ENCODE data around the gene SRPK2. TPM values are rescaled to one million over a fixed set of nuclear protein-coding genes. Genes with fewer than 3 reads are reported as not detected.
"Not testable (repeated sequence)": the region's sequence is repeated elsewhere in the genome, so short reads cannot be mapped to it uniquely, and the experiment has no call there.

Gene SRPK2
- total and polyA plus RNA-seq, 3 donors from 2014 or later: 181 to 293 (median 226) TPM

DNA sequence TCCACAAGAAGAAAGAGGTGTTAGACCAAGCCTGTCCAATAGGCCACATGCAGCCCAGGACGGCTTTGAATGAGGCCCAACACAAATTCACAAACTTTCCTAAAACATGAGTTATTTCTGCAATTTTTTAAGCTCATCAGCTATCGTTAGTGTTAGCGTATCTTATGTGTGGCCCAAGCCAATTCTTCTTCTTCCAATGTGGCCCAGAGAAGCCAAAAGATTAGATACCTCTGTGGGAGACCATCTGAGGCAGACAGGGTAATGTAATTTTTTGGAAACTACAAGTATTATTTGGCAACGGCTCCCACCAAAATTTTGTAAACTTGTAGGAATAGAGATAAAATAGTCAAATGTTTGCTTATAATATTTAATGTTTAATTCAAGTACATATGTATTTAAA lies 153.8 kb downstream of the SRPK2 start:
- peaks cover 22% of the 10 kb centered on the region for H3K4me1 ChIP-seq
- no peak for DNase-seq
- H3K27me3 ChIP-seq: no peaks in the 10 kb centered on the region
- no peaks in the 10 kb centered on the region for H3K36me3 ChIP-seq (ENCODE audit: low read depth, missing control alignments)
- H3K4me3 ChIP-seq: no peak overlapping the region
- H3K27ac ChIP-seq: no peak overlapping the region
- H3K9me3 ChIP-seq: no peaks in the 10 kb centered on the region
- TF ChIP-seq POLR2A (IDR thresholded peaks at IDR 0.05): no peak
- TF ChIP-seq, protein P1, sequence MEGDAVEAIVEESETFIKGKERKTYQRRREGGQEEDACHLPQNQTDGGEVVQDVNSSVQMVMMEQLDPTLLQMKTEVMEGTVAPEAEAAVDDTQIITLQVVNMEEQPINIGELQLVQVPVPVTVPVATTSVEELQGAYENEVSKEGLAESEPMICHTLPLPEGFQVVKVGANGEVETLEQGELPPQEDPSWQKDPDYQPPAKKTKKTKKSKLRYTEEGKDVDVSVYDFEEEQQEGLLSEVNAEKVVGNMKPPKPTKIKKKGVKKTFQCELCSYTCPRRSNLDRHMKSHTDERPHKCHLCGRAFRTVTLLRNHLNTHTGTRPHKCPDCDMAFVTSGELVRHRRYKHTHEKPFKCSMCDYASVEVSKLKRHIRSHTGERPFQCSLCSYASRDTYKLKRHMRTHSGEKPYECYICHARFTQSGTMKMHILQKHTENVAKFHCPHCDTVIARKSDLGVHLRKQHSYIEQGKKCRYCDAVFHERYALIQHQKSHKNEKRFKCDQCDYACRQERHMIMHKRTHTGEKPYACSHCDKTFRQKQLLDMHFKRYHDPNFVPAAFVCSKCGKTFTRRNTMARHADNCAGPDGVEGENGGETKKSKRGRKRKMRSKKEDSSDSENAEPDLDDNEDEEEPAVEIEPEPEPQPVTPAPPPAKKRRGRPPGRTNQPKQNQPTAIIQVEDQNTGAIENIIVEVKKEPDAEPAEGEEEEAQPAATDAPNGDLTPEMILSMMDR (IDR thresholded peaks at IDR 0.05): no peak
- 31 to 37% methylated on average over 4 of the region's 4 CpGs for WGBS, 2 donors
- intact Hi-C loops (cut with DNase I; ENCODE audit: low total_unique reads): no loop called here

GRCh38 chr7:105232829-105233291 lies 155.9 kb downstream of the SRPK2 start:
- H3K27ac ChIP-seq; H3K4me3 ChIP-seq; H3K36me3 ChIP-seq (ENCODE audit: low read depth, missing control alignments); intact Hi-C loops (cut with DNase I; ENCODE audit: low total_unique reads); DNase-seq; H3K27me3 ChIP-seq; H3K9me3 ChIP-seq: not testable (repeated sequence)
- WGBS, 2 donors: 90 to 93% methylated on average over 6 of the region's 6 CpGs
- H3K4me1 ChIP-seq: peaks cover 15% of the 10 kb centered on the region

GRCh38 chr7:105230486-105230885 lies 158.2 kb downstream of the SRPK2 start:
- H3K36me3 ChIP-seq (ENCODE audit: low read depth, missing control alignments): no peaks in the 10 kb centered on the region
- H3K4me3 ChIP-seq: no peak overlapping the region
- peaks cover 19% of the 10 kb centered on the region for H3K4me1 ChIP-seq
- intact Hi-C loops (cut with DNase I; ENCODE audit: low total_unique reads): no loop called here
- no peak for DNase-seq
- WGBS, 2 donors: 76% methylated on average over 3 of the region's 3 CpGs
- TF ChIP-seq, protein P1 (IDR thresholded peaks at IDR 0.05): no peak
- no peak for TF ChIP-seq POLR2A (IDR thresholded peaks at IDR 0.05)
- H3K27ac ChIP-seq: no peak overlapping the region
- no peaks in the 10 kb centered on the region for H3K9me3 ChIP-seq
- no peaks in the 10 kb centered on the region for H3K27me3 ChIP-seq

GRCh38 chr7:105229641-105230040 lies 159.1 kb downstream of the SRPK2 start:
- H3K4me1 ChIP-seq: peaks cover 16% of the 10 kb centered on the region
- no peak for DNase-seq
- H3K36me3 ChIP-seq (ENCODE audit: low read depth, missing control alignments): no peaks in the 10 kb centered on the region
- WGBS, 2 donors: 57 to 63% methylated on average over 5 of the region's 5 CpGs
- H3K4me3 ChIP-seq: no peak overlapping the region
- H3K27ac ChIP-seq: no peak overlapping the region
- no peaks in the 10 kb centered on the region for H3K9me3 ChIP-seq
- no peak for TF ChIP-seq POLR2A (IDR thresholded peaks at IDR 0.05)
- TF ChIP-seq, protein P1 (IDR thresholded peaks at IDR 0.05): no peak
- no peaks in the 10 kb centered on the region for H3K27me3 ChIP-seq
- intact Hi-C loops (cut with DNase I; ENCODE audit: low total_unique reads): no loop called here

GRCh38 chr7:105228555-105228954 lies 160.2 kb downstream of the SRPK2 start:
- no peaks in the 10 kb centered on the region for H3K36me3 ChIP-seq (ENCODE audit: low read depth, missing control alignments)
- H3K9me3 ChIP-seq: no peaks in the 10 kb centered on the region
- no peak for TF ChIP-seq POLR2A (IDR thresholded peaks at IDR 0.05)
- peak overlapping the region in 1 of 2 donors; percentile 7 for H3K4me3 ChIP-seq
- H3K4me1 ChIP-seq: peaks cover 12% of the 10 kb centered on the region
- no peak overlapping the region for H3K27ac ChIP-seq
- WGBS, 2 donors: 73 to 79% methylated on average over 17 to 20 of the region's 20 CpGs
- no peaks in the 10 kb centered on the region for H3K27me3 ChIP-seq
- intact Hi-C loops (cut with DNase I; ENCODE audit: low total_unique reads): no loop called here
- no peak for DNase-seq

DNA sequence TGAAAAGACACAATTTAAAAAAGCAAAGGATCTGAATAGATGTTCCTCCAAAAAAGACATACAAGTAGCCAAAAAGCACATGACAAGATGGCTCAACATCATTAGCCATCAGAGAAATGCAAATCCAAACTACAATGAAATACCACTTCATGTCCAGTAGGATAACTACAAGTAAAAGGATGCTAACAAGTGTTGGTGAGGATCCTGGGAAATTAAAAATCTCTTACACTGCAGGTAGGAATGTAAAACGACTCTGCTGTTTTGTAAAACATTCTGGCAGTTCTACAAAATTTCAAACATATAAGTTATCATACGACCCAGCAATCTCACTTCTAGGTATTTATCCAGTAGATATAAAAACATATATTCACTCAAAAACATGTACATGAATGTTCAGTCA lies 161.3 kb downstream of the SRPK2 start:
- 81 to 83% methylated on average over 2 of the region's 2 CpGs for WGBS, 2 donors
- no peaks in the 10 kb centered on the region for H3K27me3 ChIP-seq
- no peak for DNase-seq
- intact Hi-C loops (cut with DNase I; ENCODE audit: low total_unique reads): no loop called here
- no peak overlapping the region for H3K4me3 ChIP-seq
- no peaks in the 10 kb centered on the region for H3K36me3 ChIP-seq (ENCODE audit: low read depth, missing control alignments)
- no peak overlapping the region for H3K27ac ChIP-seq
- TF ChIP-seq, protein P1 (IDR thresholded peaks at IDR 0.05): no peak
- TF ChIP-seq POLR2A (IDR thresholded peaks at IDR 0.05): no peak
- H3K9me3 ChIP-seq: no peaks in the 10 kb centered on the region
- H3K4me1 ChIP-seq: peaks cover 21% of the 10 kb centered on the region

All from testis (tissue), 3 donors.